HG03558 (cell line): ENCODE data around the gene SLC6A4.
A peak's percentile ranks its signal among the peaks of the same experiment; 100 is the strongest.
"Not testable (repeated sequence)": the region's sequence is repeated elsewhere in the genome, so short reads cannot be mapped to it uniquely, and the experiment has no call there.

ENCODE experiments used
- ATAC-seq: cut with Tn5 transposase; IDR thresholded peaks from one replicate; pipeline ENCODE4 v1.9.1; 2021; ENCODE audit warnings: moderate number of reproducible peaks; ENCODE audit not compliant: unreplicated experiment; ENCODE audit errors: extremely low read depth

The SLC6A4 gene

DNA sequence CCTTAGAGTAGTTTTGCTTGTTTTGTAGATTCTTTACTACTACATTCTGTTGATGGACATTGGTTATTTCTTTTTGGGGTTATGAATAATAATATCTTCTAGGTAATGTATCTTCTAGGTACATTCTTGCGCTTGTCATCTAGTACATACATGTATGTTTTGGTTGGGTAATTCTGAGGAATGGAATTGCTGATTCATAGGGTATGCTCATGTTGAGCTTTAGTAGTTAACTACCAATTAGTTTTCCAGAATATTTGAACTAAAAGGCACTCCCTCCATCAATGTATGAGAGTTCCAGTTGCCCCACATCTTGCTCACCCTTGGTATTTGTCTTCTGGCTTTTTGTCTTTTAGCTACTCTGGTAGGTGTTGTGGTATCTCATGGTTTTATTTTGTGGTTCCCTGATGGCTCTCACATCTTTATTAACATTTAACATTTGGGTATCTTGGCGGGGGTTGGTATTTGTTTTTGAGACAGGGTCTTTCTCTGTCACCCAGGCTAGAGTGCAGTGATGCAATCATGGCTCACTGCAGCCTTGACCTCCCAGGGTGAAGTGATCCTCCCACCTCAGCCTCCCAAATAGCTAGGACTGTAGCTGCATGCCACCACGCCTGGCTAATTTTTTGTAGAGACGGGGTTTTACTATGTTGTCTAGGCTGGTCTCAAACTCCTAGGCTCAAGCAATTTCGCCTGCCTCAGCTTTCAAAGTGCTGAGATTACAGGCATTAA is 47.1 kb downstream of the SLC6A4 start:
- ATAC-seq = no peak

DNA sequence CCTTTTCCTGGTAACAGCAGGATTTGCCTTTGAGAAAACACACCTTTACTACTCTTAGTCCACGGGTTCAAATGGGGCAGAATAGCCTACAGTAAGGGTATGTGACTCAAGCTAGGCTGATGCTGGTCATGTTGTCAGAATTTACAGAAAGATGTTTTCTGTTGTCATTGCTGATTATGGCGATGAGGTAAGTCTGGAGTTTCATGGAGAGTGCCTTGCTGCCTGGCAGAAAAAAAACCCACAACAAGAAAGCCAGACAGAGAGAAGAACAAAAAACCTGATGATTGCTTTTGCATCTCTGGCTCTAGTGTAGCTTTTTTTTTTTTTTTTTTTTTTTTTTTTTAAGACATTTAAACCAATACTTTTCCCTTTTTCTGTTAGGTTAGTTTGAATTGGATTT is 47.9 kb downstream of the SLC6A4 start:
- ATAC-seq = no peak

DNA sequence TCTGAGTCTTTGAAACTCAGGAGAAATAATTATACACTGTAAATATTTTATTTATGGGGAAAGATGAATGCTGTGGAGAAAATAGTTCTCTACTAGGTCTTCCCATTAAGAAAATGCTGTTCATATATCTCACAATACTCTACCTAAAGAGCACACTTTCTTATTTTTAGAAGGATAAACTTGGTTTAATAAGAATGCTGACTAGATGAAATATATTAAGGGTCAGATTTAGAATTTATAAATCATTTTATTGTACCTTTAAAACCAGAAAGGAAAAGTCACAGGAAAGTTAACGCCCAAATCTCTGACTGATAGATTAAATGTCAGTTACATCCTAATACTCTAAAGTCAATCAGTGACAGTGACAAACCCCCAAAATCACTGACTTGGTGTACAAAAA is 48.7 kb downstream of the SLC6A4 start:
- ATAC-seq = no peak

DNA sequence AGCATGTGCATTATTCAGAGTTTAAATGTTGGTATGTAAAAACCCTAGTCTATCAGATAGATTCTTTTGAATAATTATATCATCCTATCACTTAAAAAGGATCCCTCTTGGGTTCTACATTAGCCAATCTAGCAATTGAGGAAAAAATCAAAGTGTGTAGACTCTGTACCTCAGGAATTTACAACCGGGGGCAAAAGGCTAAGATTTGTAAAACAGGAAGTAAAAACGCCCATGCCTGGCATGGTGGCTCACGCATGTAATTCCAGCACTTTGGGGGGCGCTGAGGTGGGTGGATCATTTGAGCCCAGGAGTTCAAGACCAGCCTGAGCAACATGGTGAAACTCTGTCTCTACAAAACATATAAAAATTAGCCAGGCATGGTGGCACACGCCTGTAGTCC is 58.6 kb downstream of the SLC6A4 start:
- no peak for ATAC-seq

DNA sequence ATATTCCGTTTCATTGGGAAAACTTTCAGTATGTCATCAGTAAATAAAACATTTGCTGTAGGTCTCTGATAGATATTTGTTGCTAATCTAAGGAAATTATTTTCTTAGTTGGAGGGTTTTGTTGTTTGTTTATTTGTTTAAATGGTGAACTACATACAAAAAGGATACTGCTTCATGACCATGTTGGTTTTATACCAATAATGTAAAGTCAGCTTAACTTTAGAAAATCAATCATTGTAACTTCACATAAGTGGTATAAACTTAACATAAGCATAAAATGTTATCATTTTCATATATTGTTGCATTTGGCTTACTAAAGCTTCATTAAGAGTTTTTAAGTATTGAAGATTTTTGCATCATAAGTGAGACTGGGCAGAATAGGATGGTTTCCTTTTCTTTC is 60.9 kb downstream of the SLC6A4 start:
- ATAC-seq = no peak

DNA sequence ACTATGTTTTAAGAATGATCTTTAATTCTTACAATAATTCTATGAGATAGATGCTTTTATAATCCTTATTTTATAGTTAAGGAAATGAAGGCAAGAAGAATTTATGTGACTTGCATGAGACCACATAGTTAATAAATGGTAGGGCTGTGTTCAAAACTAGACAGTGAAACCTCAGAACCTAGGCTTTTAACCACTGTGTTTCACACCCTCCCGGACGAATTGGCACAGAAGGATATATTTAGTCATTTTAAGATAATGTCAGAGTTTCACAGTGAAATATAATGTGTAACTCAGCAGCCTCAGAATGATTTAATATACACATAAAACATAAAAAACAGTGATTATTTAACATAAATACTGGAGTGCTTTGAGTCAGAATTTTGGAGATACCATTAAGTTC is 61.8 kb downstream of the SLC6A4 start:
- ATAC-seq = peak; percentile 74

DNA sequence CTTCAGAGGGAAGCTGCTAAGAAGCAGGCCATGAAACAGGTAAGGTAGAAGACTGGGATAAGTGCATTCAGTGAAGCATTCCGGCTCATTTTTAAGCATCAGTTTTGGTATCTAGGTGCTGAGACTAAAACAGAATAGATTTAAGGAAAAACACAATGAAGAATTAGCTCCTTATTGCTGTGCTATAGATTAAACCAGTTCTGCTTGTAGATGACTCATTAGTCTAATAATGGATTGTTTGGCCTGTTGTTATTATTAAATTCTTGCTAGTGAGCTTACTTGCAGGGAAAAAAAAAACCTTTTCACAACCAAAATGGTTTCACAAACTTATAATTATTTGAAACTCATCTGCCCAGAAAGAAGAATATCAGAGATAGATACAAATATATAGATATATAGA is 62.9 kb downstream of the SLC6A4 start:
- no peak for ATAC-seq

DNA sequence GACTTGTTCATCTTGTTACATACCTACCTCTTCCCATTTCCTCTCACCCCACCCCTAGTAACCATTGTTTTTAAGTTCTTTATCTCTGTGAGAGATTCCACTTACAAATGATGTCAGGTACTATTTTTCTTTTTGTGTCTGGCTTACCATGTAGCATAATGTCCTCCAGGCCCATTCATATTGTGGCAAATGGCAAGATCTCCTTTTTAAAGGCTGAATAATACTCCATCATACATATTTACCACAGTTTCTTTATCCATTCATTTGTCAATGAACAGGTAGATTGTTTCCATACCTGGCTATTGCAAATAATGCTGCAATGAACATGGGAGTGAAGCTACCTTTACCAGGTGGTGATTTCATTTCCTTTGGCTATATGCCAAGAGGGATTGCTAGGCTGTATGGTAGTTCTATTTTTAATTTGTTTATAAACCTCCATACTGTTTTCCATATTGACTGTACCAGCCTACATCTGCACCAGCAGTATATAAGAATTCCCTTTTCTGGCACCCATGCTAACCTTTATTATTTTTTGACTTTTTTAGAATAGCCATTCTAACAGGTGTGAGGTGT is 65.0 kb downstream of the SLC6A4 start:
- ATAC-seq = no peak

DNA sequence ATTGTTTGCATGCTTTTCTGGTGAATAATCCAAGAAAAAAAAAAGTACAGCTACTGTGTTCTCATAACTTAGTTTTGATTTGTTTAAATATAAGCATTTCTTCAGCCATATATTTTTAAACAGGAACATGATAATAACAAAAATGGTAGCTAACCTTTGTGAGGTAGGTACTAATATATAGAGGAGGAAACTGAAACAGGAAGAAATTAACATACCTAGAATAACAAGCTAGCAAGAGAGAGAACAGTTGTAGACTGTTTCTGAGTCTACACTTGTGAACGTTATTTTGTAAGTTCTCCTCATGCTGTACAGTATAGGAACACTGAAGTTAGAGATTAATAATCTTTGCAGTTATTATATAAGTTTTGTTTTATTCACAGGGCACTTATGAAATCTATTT is 69.5 kb downstream of the SLC6A4 start:
- ATAC-seq = no peak

DNA sequence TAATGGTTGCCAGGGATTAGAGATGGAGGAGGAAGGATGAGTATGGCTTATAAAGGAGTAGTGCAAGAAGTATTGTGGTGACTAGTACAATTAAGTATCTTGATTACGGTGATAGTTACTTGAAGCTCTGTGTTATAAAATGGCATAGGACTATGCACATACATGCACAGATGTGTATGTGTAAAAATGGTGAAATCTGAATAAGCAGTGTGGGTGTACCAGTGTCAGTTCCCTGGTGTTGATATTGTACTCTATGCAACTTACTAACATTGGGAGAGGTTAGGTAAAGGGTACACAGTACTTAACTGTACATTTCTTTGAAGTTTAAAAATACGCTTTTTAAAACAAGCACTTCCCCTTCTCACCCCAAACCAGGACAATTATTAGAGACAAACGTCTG is 70.3 kb downstream of the SLC6A4 start:
- ATAC-seq = no peak

DNA sequence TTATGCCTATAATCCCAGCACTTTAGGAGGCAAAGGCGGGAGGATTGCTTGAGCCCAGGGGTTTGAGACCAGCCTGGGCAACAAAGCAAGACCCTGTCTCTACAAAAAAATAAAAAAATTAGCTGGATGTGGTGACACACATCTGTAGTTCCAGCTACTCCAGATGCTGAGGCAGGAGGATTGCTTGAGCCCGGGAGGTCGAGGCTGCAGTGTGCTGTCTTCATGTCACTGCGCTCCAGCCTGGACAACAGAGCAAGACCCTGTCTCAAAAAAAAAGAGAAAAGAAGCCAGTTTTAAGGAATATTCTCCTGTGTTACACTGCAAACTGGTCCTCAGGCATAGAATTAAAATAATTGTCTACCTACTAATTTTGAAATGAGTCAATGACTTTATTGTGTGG is 71.0 kb downstream of the SLC6A4 start:
- no peak for ATAC-seq

DNA sequence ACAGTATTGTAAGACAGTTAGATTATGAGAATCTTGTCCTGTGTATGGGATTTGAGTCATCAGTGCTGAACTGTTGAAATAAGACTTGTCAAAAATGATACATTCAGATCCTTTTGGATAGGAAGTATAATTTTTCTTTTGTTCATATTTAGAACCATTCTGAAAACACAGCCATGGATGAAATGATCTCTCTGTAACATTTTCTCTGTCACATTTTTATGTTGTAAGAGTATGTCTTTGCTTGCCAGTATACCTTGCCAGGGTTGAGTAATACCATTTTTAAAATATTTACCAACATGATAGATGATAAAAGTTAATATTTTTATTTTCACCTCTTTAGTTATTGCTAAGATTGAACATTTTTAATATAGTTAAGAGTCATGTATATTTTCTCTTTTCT is 73.9 kb downstream of the SLC6A4 start:
- ATAC-seq = no peak

DNA sequence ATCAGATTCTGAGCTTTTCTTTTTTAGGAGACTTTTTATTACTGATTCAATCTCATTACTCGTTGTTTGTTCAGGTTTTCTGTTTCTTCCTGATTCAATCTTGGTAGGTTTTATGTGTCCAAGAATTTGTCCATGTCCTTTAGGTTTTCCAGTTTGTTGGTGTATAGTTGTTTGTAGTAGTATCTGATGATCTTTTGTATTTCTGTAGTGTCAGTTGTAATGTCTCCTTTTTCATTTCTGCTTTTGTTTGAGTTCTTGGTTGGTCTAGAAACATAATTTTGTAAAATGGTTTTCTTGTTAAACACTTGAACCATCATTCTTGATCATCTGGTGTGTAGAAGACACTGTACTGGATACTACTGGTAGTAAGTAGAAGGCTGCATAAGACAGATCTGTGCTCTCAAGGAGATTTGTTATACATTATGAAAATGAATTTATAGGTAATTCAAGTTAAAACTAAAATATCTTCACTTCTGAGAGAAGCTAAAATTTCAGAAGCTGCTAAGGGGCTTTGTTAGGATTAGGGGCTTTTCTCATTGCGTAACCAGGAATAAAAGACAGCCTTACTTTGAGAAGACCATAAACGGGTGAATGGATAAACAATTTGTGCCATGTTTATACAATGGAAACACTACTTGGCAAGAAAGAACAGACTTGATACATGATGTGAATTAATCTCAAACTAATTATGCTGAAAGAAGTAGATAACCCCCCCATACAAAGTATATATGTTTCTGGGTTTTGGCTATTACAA is 74.9 kb downstream of the SLC6A4 start:
- ATAC-seq = no peak

DNA sequence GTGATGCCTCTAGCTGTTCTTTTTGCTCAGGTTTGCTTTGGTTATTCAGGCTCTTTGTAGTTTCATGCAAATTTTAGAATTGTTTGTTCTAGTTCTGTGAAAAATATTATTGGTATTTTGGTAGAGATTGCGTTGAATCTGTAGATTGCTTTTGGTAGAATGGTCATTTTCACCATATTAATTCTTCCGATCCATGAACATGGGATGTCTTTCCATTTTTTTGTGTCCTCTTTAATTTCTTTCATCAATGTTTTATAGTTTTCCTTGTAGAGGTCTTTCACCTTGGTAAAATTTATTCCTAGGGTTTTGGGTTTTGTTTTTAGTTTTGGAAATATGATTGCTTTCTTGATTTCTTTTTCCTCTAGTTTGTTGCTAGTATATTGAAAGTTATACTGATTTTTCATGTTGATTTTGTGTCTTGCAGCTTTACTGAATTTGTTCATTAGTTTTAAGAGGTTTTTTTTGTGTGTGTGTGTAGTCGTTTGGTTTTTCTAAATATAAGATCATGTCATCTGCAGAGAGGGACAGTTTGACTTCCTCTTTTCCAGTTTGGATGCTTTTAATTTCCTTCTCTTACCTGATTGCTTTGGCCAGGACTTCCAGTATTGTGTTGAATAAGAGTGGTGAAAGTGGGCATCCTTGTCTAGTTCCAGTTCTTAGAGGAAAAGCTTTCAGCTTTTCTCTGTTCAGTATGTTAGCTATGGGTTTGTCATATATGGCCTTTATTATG is 76.4 kb downstream of the SLC6A4 start:
- ATAC-seq = no peak

DNA sequence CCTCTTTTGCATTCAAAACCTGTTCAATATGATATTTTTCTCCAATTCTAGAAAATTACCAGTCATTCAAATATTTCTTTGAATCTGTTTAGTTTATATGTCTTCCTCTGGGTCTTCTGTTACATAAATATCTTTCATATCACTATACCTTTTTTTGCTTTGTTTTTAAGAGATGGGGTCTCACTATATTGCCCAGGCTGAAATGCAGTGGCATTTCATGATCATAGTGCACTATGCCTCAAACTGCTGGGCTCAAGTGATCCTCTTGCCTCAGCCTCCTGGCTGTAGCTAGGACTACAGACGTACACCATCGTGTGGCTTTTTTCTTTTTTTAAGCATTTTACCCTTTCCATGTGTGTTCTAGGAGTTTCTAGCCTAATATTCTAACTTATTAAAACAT is 80.1 kb downstream of the SLC6A4 start:
- no peak for ATAC-seq

DNA sequence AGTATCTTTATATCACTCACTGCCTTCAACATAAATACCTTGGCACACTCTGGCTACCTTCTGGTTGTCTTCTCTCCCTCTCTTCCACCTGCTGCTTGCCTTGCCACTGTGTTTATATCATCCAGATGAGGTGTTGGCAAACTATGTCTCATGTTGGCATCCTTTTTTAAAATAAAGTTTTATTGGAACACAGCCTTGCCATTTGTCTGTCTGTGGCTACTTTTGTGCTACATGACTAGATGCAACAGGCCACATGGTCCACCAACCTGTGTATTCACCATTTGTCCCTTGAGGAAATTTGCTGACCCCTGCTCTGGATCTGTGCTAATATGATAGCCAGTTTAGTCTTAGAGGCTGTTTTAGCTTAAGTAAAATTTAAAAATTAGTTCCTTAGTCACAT is 82.0 kb downstream of the SLC6A4 start:
- ATAC-seq = no peak

DNA sequence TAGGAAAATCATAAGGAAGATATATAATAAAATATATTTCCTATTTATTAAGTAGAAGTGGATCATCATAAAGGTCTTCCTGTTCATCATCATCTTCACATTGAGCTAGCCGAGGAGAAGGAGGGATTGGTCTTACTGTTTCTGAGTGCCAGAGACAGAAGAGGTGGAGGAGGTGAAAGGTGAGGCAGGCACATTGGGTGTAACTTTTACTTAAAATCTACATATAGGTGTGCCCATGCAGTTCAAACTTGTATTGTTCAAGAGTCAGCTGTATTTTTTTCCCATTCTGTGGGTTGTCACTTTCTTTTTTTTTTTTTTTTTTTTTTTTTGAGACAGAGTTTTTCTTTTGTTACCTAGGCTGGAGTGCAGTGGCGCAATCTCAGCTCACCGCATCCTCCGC is 84.0 kb downstream of the SLC6A4 start:
- no peak for ATAC-seq

DNA sequence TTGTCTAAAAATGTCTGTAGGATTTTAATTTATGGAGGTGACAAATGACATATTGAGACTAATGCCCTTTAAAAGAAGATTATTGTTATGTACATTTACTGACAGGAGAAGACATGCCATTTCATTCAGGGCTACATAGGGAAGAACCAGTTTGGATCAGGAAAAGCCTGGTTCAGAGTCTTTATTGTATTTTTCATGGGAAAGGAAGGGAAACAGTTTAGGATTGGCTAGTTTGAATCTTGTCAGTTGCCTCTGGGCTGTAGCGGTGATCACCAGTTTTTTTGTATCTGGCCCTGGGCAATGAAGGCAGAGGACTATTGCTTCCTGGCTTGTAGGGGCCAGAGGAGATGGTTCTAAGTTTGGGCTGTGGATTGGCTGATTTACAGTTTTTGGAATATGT is 87.1 kb downstream of the SLC6A4 start:
- ATAC-seq = no peak

DNA sequence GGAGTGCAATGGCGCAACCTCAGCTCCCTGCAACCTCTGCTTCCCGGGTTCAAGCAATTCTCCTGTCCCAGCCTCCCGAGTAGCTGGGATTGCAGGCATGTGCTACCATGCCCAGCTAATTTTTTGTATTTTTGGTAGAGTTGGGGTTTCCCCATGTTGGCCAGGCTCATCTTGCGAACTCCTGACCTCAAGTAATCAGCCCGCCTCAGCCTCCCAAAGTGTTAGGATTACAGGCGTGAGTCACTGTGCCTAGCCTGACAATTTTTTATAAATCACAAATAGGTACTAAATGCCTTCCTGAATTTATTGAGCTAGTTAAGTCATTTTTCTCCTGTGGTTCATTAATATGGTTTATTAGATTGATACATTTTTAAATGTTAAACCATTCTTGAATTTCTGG is 87.6 kb downstream of the SLC6A4 start:
- not testable (repeated sequence) for ATAC-seq
